K562 (cell line): Measurements from ENCODE around the gene HSD17B11. TPM values are rescaled to one million over a fixed set of nuclear protein-coding genes. Genes with fewer than 3 reads are reported as not detected.
A peak's percentile ranks its signal among the peaks of the same experiment; 100 is the strongest.
"Not testable (repeated sequence)": the region's sequence is repeated elsewhere in the genome, so short reads cannot be mapped to it uniquely, and the experiment has no call there.

Source experiments
- ATAC-seq: fragments of 200-7000 bp; cut with Tn5 transposase; 3 replicates; pipeline ENCODE4 v1.9.1; 2020; ENCODE audit warnings: moderate library complexity
- BruUV-seq: library from RNA; stranded (reverse); fragments of 400-500 nt; replicated peaks from 2 replicates; lab custom pipeline; 2021; lab: Mats Ljungman, UMichigan
- CTCF ChIA-PET: fragments of 300-600 bp; formaldehyde crosslinking; extraction: SDS; loops from one replicate; lab custom pipeline; 2021; ENCODE audit warnings: low intra/inter-chr PET ratio; lab: Yijun Ruan, JAX
- POLR2A ChIA-PET: fragments of 300-600, 350-650 bp; sonication (Branson Sonifier 250); formaldehyde crosslinking; extraction: SDS; loops from one replicate; lab custom pipeline; 2021; ENCODE audit warnings: antibody characterized with exemption, inconsistent platforms; lab: Yijun Ruan, JAX
- DNase-seq, 4 experiments: peaks; one replicate each; pipeline versions ENCODE4 v3.0.0 to v3.0.0-alpha.2; 2011 to 2018; ENCODE audit warnings: low spot score in 3 of 4, mixed read lengths in 3 of 4; ENCODE audit errors: extremely low read depth in 1 of 4
- FAIRE-seq: peaks from 2 replicates; lab custom pipeline; 2011; peaks lifted over from hg19 to GRCh38; lab: Jason Lieb, UNC
- H2AFZ ChIP-seq: 2 replicates; pipeline ENCODE4 v1.6.0; 2011; ENCODE audit warnings: low read depth, low read length, control low read depth, inconsistent platforms
- H3K27ac ChIP-seq: fragments of 200-600 bp; 3 replicates; pipeline ENCODE4 v1.8.0; 2011; ENCODE audit warnings: low read depth, mild to moderate bottlenecking, control low read depth, inconsistent platforms, low read length, moderate library complexity, mixed read lengths; ENCODE audit errors: extremely low read depth
- H3K27me3 ChIP-seq, 2 experiments: fragments of 300-600 bp in 1 of 2; 2 replicates in 1 of 2; 3 replicates in 1 of 2; pipeline versions ENCODE4 v1.6.0 to v1.8.0; 2011; ENCODE audit warnings: inconsistent platforms in 2 of 2, low read length in 2 of 2, mild to moderate bottlenecking in 1 of 2, mixed read lengths in 1 of 2, moderate library complexity in 1 of 2; ENCODE audit not compliant: control insufficient read depth in 2 of 2, insufficient read depth in 2 of 2
- H3K36me3 ChIP-seq: fragments of 300-600 bp; 3 replicates; pipeline ENCODE4 v1.8.0; 2011; ENCODE audit warnings: mild to moderate bottlenecking, low read length, inconsistent platforms; ENCODE audit not compliant: control insufficient read depth, insufficient read depth
- H3K4me1 ChIP-seq, 2 experiments: fragments of 200-600 bp in 1 of 2; replicated peaks in 1 of 2; 2 replicates in 1 of 2; 3 replicates in 1 of 2; pipeline versions ENCODE4 v1.5.1 to v1.8.0; 2011; ENCODE audit warnings: inconsistent platforms in 2 of 2, low read length in 2 of 2, mild to moderate bottlenecking in 1 of 2, mixed read lengths in 1 of 2, moderate library complexity in 1 of 2; ENCODE audit not compliant: control insufficient read depth in 2 of 2, insufficient read depth in 2 of 2
- H3K4me2 ChIP-seq: 2 replicates; pipeline ENCODE4 v1.6.1; 2011; ENCODE audit warnings: low read length, control low read depth, inconsistent platforms, mixed read lengths; ENCODE audit not compliant: insufficient read depth
- H3K4me3 ChIP-seq: fragments of 200-600 bp; sonication (generic), shearing (Covaris generic); 2 replicates; pipeline ENCODE4 v1.5.1; 2016; ENCODE audit warnings: control low read depth, inconsistent platforms
- H3K79me2 ChIP-seq: fragments of 200-600 bp; 3 replicates; pipeline ENCODE4 v1.8.0; 2011; ENCODE audit warnings: low read length, inconsistent platforms; ENCODE audit not compliant: control insufficient read depth, insufficient read depth
- H3K9ac ChIP-seq, 2 experiments: 2 replicates each; pipeline versions ENCODE4 v1.6.0 to v1.6.1; 2011; ENCODE audit warnings: low read depth in 2 of 2, low read length in 2 of 2, control low read depth in 1 of 2, inconsistent platforms in 1 of 2, mild to moderate bottlenecking in 1 of 2, mixed read lengths in 1 of 2; ENCODE audit not compliant: insufficient read depth in 1 of 2
- H3K9me1 ChIP-seq: one replicate; pipeline ENCODE4 v1.6.0; 2011; ENCODE audit warnings: inconsistent platforms, mild to moderate bottlenecking, low read length, moderate library complexity; ENCODE audit not compliant: control insufficient read depth, insufficient read depth
- H3K9me3 ChIP-seq: replicated peaks from 2 replicates; pipeline ENCODE4 v1.5.1; 2011; ENCODE audit warnings: low read depth, low read length, inconsistent platforms; ENCODE audit not compliant: control insufficient read depth, insufficient read depth
- H4K20me1 ChIP-seq: replicated peaks from 2 replicates; pipeline ENCODE4 v1.6.1; 2011; ENCODE audit warnings: low read length, inconsistent platforms, mixed read lengths; ENCODE audit not compliant: control insufficient read depth, insufficient read depth
- MCM7 ChIP-seq, 2 experiments: fragments of 450-650 bp; IDR thresholded peaks; 2 replicates each; pipeline ENCODE4 v1.6.1; 2016 to 2018
- NCOR1 ChIP-seq: fragments of 450-650 bp; IDR thresholded peaks from 2 replicates; pipeline ENCODE4 v1.6.1; 2016; ENCODE audit warnings: mild to moderate bottlenecking, moderate library complexity
- PCBP2 ChIP-seq: fragments of 200-400 bp; formaldehyde crosslinking; IDR thresholded peaks from 2 replicates; pipeline ENCODE4 v1.6.1; 2018; ENCODE audit warnings: low read length, low read depth, mild to moderate bottlenecking, moderate library complexity; ENCODE audit not compliant: poor library complexity, severe bottlenecking
- POLR2AphosphoS2 ChIP-seq: IDR thresholded peaks from 2 replicates; pipeline ENCODE4 v1.6.1; 2012; ENCODE audit warnings: low read length, improper control_type of control experiment
- POLR2H ChIP-seq: IDR thresholded peaks from 2 replicates; pipeline ENCODE4 v1.6.1; 2016; ENCODE audit warnings: missing genetic modification characterization, low read depth, mild to moderate bottlenecking, control low read depth, missing compliant biosample characterization, moderate library complexity
- SMAD4 ChIP-seq: fragments of 250-450 bp; sonication (Bioruptor Pico); conservative IDR thresholded peaks from 2 replicates; pipeline ENCODE4 v1.8.0; 2021; ENCODE audit warnings: inconsistent platforms, mild to moderate bottlenecking, moderate library complexity
- SMARCC2 ChIP-seq: fragments of 450-650 bp; IDR thresholded peaks from 2 replicates; pipeline ENCODE4 v1.6.1; 2017; ENCODE audit warnings: antibody characterized with exemption, moderate library complexity, mild to moderate bottlenecking, low read depth
- SP2 ChIP-seq: IDR thresholded peaks from 2 replicates; pipeline ENCODE4 v1.6.1; 2011; ENCODE audit warnings: mild to moderate bottlenecking, low read depth, low read length, moderate library complexity; ENCODE audit not compliant: poor library complexity, severe bottlenecking; ENCODE audit errors: extremely low read depth
- STAG1 ChIP-seq: sonication (generic); formaldehyde crosslinking; IDR thresholded peaks from 2 replicates; pipeline ENCODE4 v1.5.0; 2020; ENCODE audit warnings: missing genetic modification reagents, borderline replicate concordance
- ZFP30 ChIP-seq: fragments of 250-450 bp; sonication (Bioruptor Pico); IDR thresholded peaks from 2 replicates; pipeline ENCODE4 v1.8.0; 2022; ENCODE audit warnings: moderate library complexity, mild to moderate bottlenecking, inconsistent platforms, borderline replicate concordance
- ZNF174 ChIP-seq: fragments of 250-450 bp; sonication (Bioruptor Pico); IDR thresholded peaks from 2 replicates; pipeline ENCODE4 v1.4.0; 2020; ENCODE audit warnings: mild to moderate bottlenecking
- WGBS: fragments of 100-300 bp; shearing (Covaris generic); methylation state at CpG from one replicate; pipeline ENCODE4 v1.1.6; 2016; ENCODE audit warnings: low coverage, mixed read lengths; ENCODE audit not compliant: insufficient coverage; ENCODE audit errors: missing lambda C conversion rate; 5-methylcytosine and 5-hydroxymethylcytosine counted together
- in situ Hi-C: fragments of 300-500 bp; cut with MboI; formaldehyde crosslinking; loops from 4 replicates; pipeline ENCODE4 v1.15.0; 2018; ENCODE audit warnings: inconsistent platforms, mixed read lengths
- intact Hi-C: fragments of 100-400 bp; cut with micrococcal nuclease; formaldehyde crosslinking; loops from 2 replicates; pipeline ENCODE4 v1.14.2; 2022
- polyA plus RNA-seq, 8 experiments: library from polyadenylated mRNA; depleted of rRNA in 4 of 8; stranded (reverse) in 5 of 8; unstranded in 3 of 8; fragments of >200 nt; fragmentation: Nextera tagmentation in 2 of 8; fragmentation: Illumina TruSeq in 1 of 8; extraction: Ambion mirVana in 2 of 8; extraction: Trizol in 1 of 8; gene quantifications; 2 replicates each; pipeline versions ENCODE4 v1.2.1 to v1.2.3, GENCODE V29; 2011 to 2014; ENCODE audit warnings: inconsistent platforms in 1 of 8, missing spikeins in 1 of 8
- total RNA-seq, 7 experiments: library from RNA; depleted of rRNA in 6 of 7; stranded (reverse); fragments of >200 nt in 6 of 7; fragmentation: Illumina TruSeq in 2 of 7; extraction: Trizol in 2 of 7; gene quantifications; 2 replicates each; pipeline versions ENCODE4 v1.2.1 to v1.2.3, GENCODE V29; 2011 to 2021; ENCODE audit warnings: low replicate concordance in 1 of 7
- TF ChIP-seq, protein P1 (sequence below): sonication (generic); formaldehyde crosslinking; IDR thresholded peaks from 2 replicates; pipeline ENCODE4 v1.8.0; 2022; ENCODE audit warnings: missing genetic modification reagents, mild to moderate bottlenecking, borderline replicate concordance

The HSD17B11 gene
- total and polyA plus RNA-seq, 9 of the 15 experiments (the other 6 are each of a cell fraction or from before 2014, with no cell fraction given) = 26.0 to 108 (median 81.0) TPM

DNA sequence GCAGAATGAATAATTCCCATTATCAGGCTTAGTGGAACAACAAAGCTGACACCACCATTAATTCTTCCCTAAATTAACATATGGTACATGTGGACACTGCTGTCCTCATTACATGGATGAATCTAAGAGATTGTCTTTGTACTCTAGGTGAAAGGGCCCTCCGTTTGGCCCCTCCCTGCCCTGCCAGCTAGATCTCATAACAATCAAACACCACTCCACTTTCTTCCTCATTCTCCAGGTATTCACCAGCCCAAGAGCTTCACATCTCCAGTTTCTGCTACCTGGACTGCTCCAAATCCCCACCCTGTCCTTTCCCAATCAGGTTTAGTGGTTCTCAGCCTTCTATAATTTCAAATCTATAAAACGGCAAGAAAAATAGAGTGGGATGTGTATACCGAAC, 3.8 kb downstream of the HSD17B11 start:
- peak overlapping the region in 1 of 2 experiments; percentile 24; a peak in 1 of 4 replicates for H3K9ac ChIP-seq
- H3K36me3 ChIP-seq = peaks cover 25% of the 10 kb centered on the region
- FAIRE-seq (no peak), ATAC-seq (no peak)
- no peaks in the 10 kb centered on the region for H3K27me3 ChIP-seq
- no peak overlapping the region for H3K27ac ChIP-seq
- BruUV-seq = no TSS peak
- 42% methylated on average over 3 of the region's 3 CpGs for WGBS
- no peaks in the 10 kb centered on the region for H4K20me1 ChIP-seq
- no peak overlapping the region for H3K4me3 ChIP-seq
- TF ChIP-seq POLR2AphosphoS2 = no peak
- TF ChIP-seq PCBP2 = no peak
- TF ChIP-seq ZNF174 (CRISPR knock-in tag) = no peak
- no peak for TF ChIP-seq MCM7 (IDR thresholded peaks at IDR 0.05)
- TF ChIP-seq, protein P1, sequence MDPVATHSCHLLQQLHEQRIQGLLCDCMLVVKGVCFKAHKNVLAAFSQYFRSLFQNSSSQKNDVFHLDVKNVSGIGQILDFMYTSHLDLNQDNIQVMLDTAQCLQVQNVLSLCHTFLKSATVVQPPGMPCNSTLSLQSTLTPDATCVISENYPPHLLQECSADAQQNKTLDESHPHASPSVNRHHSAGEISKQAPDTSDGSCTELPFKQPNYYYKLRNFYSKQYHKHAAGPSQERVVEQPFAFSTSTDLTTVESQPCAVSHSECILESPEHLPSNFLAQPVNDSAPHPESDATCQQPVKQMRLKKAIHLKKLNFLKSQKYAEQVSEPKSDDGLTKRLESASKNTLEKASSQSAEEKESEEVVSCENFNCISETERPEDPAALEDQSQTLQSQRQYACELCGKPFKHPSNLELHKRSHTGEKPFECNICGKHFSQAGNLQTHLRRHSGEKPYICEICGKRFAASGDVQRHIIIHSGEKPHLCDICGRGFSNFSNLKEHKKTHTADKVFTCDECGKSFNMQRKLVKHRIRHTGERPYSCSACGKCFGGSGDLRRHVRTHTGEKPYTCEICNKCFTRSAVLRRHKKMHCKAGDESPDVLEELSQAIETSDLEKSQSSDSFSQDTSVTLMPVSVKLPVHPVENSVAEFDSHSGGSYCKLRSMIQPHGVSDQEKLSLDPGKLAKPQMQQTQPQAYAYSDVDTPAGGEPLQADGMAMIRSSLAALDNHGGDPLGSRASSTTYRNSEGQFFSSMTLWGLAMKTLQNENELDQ (CRISPR knock-in tag) = no peak
- TF ChIP-seq STAG1 (CRISPR knock-in tag) = no peak
- TF ChIP-seq NCOR1 = no peak
- no peak for TF ChIP-seq SMAD4
- no peak for TF ChIP-seq ZFP30 (CRISPR knock-in tag)
- no peak for TF ChIP-seq SMARCC2
- TF ChIP-seq SP2 = no peak
- TF ChIP-seq POLR2H (tag) = no peak
- TF ChIP-seq, all 486 proteins: peak for 0
- ChIA-PET CTCF (no interaction called here), POLR2A (no interaction called here)
- peaks cover 0 to 6% of the 10 kb centered on the region in 2 experiments; a peak in 2 of 5 replicates for H3K4me1 ChIP-seq
- H3K9me3 ChIP-seq = no peaks in the 10 kb centered on the region
- intact Hi-C loops (no loop called here), in situ Hi-C loops (no loop called here)
- no peak for DNase-seq
- peaks cover 82% of the 10 kb centered on the region for H3K79me2 ChIP-seq
- H3K4me2 ChIP-seq = peak overlapping the region; percentile 15
- no peaks in the 10 kb centered on the region for H3K9me1 ChIP-seq
- H2AFZ ChIP-seq = no peak overlapping the region

GRCh38 chr4:87384466-87385132, 6.4 kb downstream of the HSD17B11 start:
- H3K27me3 ChIP-seq, H2AFZ ChIP-seq, ATAC-seq, H3K4me1 ChIP-seq, POLR2A ChIA-PET, DNase-seq, BruUV-seq, H3K9me3 ChIP-seq, H4K20me1 ChIP-seq, H3K27ac ChIP-seq, intact Hi-C loops, H3K4me2 ChIP-seq, FAIRE-seq, H3K9ac ChIP-seq, H3K4me3 ChIP-seq, H3K9me1 ChIP-seq, in situ Hi-C loops, CTCF ChIA-PET: not testable (repeated sequence)
- 83% methylated on average over 8 of the region's 9 CpGs for WGBS
- Histone ChIP-seq H3K36me3 (peaks cover 43% of the 10 kb centered on the region), H3K79me2 (peaks cover 73% of the 10 kb centered on the region)
